CD4-positive, alpha-beta T cell treated with Interleukin-17A for 4 hours (primary cell): ENCODE data around the gene ENKUR.
"Not testable (repeated sequence)": the region's sequence is repeated elsewhere in the genome, so short reads cannot be mapped to it uniquely, and the experiment has no call there.

Source experiments
- DNase-seq: peaks from one replicate; pipeline ENCODE4 v3.0.0-alpha.2; 2020; ENCODE audit warnings: mixed read lengths

The ENKUR gene

DNA sequence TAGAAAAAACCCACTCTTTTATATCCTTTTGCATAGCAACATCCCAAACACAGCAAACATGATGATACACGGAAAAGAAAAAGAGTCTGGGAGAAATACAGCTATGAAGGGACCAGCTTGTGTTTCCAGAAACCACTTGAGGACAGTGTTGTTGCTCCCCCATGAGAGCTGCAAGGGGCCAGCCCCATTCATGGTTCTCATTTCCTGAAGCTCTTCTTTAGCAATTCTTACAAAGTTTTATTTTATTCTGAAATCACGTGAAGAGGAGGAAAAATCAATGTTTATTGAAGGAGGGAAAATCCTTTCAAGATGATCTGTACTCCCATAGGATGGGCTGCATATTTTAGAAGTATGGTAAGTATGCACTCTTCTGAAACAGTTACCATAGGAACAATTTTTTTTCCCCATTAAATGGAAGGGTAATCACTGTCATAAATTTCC, 46.1 kb downstream of the ENKUR start:
- no peak for DNase-seq

DNA sequence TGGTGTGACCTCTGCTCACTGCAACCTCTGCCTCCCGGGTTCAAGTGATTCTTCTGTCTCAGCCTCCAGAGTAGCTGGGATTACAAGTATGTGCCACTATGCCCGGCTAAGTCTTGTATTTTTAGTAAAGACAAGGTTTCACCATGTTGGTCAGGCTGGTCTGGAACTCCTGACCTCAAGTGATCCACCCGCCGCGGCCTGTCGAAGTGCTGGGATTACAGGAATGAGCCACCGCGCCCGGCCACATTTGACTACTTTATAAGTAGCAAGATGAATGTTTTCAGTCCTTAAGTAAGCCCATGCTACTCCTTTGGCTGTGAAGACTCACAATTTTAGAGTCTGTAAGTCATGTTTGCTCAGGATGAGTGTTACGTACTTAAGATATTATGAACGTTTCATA, 47.0 kb downstream of the ENKUR start:
- not testable (repeated sequence) for DNase-seq

DNA sequence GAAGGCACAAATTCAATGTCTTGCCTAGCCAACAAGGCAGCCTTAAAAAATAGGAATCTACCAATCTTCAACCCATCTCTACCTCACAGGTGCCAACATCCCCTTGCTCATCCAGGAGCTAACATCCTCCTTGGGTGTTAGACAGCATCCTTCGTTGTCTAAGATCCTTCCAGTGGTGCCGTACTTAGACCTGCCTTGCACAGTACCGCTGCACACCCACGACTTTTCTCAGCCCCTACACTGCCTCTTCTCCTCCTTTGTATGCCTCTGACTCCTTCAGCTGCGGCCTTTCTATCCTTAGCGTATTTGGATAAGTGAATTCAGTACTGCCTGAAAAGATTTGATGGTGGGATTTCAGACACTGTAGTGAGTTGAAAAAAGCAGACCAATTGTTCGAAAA, 47.6 kb downstream of the ENKUR start:
- no peak for DNase-seq

DNA sequence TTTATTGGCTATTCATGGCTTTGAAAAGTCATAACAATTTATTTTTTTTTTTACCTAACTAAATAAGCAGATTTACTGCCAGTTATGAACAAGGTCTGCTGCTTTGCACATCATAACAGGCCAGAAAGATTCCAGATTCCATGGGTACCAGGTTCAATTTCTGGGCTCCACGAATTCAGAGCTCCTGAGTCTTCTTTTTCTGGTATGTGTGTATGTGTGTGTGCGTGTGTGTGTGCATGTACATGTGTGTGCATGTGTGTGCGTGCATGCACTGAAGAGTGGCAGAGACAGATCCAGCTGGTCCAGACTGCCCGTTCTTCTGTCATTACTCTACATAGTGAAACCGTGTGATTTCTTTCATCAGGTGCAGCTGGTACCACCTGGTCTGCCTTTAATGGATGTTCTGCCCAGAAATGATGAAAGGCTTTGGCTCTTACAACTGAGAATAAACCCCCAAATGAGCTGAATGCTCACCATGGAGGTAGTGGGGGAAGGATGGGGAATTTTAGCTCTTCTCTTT, 48.9 kb downstream of the ENKUR start:
- no peak for DNase-seq

DNA sequence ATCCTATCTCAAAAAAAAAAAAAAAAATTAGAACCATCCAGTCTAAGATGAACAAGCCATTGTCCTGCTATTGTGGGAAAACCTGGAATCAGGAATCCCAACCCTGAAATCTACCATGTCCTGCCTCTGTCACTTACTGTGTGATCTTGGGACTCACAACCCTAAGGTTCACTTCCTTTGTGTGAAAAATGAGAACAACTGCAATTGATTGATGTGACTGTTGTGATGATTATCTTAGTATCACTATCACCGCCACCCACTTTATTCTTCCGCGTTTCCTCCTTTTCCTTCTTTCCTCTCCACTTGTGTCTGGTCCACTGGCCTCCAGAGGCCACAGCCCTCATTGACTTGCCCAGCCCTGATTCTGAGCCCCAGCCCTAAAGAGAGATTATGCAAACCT, 50.9 kb downstream of the ENKUR start:
- DNase-seq, result no peak

DNA sequence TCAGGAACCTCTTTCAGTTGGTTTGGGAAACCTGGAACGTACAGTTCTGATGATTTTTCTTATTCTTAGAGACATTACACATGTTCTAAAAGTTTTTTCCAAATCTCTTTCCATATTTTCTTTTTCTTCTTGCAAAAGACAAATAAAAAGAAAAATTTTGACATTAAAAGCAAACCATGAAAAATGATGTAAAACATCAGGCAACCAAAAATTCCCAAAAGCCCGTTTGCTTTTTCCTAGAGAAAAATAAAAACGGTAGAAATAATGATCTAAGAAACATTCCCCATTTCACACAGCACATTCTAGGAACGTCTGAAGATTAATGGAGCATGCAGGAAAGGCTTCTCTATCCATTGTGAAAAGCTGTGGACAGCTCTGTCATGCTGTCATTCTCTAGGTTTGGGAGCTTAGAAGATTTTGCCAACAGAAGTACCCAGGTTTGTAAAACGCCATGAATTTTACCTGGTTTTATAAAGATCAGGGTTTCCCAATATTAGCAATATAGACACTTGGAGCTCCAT, 52.4 kb downstream of the ENKUR start:
- no peak for DNase-seq

DNA sequence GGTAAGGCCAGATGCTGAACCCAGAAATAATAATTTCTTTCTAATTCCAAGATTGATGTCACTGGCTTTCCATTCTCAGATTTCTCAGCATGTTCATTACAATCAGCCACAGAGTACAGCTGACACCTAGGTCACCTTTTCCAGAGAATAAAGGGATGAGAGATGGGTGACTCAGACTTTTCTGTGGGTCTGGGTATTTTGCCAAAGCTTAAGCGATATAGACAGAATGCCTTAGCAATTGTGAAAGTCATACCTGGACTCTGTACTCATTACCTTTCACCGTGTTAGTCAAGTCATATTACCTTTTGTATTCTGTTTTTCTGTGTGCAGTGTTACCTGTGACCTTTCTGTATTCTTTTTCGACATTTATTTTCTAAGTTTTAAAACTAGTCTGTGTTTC, 53.0 kb downstream of the ENKUR start:
- no peak for DNase-seq

DNA sequence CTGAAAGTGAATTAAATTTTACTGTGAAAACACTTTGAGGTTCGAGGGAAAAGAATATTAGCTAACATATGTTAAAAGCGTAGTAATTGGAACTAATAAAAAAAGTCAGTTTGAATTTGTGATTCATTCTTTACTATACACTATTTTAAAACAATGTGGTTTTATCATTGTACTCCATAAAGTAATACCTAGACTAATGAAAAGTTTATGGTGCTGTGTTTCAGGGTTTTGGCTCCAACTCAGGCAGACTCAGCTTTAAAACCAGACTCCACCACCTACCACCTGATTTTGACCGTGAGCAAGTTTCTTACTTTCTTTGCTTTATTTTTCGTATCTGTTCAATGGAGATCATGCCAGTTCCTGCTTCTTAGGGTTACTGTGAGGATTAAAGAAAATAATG, 54.4 kb downstream of the ENKUR start:
- DNase-seq, result no peak

DNA sequence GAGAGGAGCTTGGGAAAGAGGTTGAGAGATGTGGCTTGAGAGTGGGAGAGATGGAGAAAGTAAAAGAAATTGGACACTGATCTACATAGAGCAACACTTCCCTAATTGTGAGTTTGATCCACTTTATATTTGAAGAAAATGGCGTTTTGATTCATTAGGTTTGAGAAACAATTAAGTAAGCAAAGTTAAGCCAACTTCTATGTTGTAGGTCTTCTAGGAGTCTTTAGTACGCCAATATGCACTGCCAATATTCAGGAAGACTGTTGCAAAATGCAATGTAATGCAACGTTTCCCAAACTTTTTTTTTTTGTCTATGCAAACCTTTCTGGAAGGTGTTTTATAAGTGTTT, 56.6 kb downstream of the ENKUR start:
- DNase-seq, result no peak

DNA sequence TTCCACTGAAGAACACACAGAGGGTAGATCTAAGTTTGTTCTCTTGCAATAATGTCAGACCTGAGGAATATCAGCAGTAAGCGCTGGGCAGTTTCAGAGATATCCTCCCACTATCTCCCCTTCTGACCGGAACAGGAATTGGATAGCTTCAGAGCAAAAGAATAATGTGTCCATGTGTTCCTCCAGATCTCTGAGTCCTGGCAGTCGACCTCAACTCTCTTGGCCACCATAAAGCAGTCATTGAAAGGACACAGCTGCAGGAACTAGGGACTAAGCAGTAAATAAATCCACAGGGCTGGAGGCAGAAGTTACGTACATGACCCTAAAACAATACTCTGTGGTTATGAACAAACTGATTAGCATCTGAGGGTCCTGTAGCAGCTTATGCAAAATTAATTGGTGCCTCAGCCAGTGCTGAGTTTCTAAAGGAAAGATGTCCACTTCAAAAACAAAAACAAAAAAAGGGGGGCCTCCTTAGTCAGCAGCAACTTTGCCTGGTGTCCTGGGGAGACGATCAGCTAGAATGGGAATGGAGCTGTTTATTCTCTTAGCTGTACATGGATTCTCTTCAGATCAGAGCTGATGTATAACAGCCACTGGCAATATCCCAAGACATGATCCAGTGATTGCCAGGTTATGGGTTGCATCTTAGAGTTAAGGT, 57.1 kb downstream of the ENKUR start:
- DNase-seq, result no peak

DNA sequence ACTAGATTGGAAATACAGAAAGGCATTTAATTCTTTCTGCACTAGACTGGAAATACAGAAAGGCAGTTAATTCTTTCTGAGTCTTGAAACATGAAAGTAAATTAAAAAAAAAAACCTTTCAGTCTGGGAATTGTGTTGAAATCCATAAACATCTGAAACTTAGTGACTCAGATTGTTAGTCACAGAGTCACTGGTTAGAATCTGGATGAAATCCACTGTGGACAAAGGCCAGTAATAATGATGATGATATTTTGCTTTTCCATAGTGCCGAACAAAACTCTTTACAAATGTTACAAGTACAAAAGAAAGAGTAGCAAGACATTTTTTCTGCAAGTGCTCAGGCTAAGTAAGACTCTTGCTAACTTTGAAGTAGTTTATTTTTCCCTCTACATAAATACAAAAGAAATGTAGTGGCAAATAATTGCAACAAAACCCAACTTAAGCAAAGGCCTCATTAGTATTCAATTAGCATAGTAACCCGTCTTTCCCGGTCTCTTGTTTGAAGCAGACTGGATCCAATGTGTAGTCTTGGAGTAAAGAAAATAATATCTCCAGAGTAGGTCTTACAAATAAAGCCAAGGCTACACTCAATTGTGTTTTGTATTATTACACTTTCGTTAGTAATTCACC, 57.8 kb downstream of the ENKUR start:
- DNase-seq, result no peak

DNA sequence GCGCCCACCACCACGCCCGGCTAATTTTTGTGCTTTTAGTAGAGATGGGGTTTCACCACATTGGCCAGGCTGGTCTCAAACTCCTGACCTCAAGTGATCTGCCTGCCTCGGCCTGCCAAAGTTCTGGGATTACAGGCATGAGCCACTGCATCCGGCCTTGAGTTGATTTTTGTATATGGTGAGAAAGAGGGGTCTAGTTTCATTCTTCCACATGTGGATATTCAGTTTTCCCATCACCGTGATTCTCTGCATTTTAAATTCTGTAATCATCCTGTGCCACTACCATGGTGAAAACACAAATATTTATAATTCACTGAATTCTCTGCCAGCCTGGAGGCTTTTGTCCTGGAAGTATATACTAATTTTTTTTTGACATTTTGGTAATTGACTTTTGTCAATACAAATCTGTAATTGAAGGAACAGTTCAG, 58.3 kb downstream of the ENKUR start:
- DNase-seq, result not testable (repeated sequence)

DNA sequence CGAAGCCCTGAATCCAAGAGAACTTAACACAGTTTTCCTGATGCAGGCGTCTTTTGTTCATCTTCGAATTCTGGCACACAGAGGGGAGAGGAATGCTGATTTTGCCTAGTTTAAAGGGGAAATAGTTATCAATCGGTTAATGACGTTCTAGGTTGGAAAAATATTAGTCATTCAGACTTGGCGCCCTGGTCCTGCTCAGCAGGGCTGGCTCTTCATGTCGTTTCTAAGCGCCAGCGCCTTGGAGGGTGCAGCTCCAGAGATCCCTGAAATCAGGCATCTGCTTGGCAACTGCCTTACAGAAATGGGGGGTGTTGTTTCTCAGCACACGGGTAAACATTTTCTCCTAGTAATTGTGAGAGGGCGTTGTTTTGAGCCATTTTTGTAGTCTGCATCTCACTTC, 62.3 kb downstream of the ENKUR start:
- no peak for DNase-seq

DNA sequence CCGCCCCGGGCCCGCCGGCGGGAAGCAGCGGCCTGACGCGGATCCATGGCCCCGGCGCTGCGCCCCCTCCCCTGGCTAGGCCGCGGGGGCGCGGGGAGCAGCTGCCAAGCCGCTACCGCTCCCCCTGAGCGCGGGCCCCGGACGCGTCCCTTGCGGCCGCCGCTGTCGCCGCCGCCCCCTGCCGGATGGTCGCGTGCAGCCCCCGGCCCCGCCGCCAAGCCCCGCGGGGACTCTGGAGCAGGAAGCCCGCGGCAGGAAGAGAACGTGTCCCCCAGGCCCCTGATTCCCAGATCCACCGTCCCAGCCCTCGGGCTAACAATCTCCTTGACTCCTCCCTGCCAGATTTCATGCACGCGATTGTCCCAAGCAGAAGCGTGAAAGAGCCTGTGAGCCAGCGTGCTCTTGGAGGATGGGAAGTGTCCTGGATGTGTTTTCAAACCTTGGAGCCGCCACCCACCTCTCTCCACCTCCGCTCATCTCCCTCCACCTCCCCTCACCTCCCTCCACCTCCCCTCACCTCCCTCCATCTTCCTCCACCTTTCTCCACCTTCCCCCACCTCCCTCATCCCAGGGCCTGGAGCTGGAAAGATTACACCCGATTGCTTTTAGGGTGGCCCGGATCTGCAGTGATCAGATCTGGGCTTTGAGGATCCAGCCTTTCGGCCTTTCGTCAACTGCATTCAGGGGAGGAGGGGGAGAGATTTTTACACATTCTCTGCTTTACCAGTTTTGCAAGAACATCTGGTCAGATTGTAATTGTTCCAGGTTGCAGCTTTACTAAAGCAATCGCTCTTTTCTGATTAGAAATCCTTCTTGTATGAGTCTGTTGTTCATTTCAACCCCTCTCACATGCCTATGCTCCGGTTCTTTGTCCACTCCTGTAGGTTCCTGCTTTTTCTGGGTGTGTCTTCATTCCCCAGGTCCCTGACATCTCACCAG, 63.0 kb downstream of the ENKUR start:
- DNase-seq, result peak; percentile 79

DNA sequence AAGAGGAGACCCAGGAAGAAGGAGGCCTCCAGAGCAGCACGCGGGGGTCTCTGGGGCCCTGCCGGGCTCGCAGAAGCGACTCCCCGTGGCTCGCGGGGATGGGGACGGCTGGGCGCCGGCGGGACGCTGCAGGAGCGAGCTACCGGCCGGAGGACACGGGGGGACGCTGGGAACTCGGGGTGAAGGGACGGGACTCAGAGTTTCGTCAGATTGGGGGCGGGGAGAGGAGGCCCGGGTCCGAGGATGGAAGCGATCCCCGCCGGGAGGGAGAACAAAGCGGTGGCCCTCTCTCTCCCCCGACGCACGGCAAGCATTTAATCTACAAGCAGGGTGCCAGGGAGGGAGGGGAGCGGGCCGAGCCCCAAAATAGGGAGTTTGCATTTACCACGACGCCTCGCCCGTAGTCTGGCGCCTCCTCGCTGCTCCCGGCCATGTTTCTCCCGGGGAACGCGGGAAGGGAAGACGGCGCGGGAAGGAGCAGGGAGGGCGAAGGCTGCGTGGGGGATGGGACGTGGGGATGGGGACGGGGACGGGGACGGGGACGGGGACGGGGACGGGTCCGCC, 63.7 kb downstream of the ENKUR start, which contains the start of gene PRTFDC1:
Gene PRTFDC1 (minus strand): TSS at position 464 of the 564 bp plus-strand sequence. CDS start 31 bp downstream, at position 433.
- peak; percentile 58 for DNase-seq

DNA sequence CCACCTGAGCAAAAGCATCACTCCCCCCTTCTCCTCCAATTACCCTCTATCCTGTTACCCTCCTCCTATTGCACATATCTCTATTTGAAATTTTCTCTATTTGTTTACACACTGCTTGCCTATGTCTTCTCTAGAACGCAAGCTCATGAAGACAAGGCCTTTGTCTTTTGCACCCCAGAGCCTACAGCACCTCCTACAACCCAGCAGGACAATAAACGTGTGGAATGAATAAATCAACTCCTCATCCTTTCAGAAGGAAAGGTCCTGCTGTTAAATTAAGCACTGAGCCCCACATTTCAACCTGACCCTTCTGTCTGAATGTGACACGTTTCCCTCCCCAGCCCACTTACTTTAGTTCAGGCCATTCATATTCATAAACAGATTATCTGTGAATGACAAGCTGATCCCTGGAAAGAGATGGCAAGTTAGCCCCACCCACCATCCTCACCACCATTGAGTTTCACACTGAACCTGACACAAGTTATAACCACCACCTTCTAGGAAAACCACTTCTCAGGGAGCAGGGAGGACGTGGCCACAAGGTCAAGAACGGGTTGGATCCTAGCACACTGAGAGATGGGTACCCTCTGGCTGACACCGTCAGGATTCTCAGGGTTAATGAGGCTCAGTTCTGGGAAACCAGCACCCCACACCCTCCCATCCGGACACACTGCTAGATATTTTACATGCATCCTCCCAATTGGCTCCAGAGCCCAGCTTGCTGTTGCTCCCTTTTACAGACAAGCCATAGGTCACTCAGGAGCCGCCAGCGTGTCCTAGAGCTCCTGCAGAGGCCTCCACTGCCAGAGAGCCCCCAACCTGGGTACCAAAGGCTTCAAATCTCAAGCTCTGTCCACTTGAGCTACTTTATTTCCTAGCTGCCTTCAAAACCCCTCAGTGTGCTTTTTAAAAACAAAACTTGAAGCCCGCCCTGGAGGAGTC, 64.5 kb downstream of the ENKUR start:
- DNase-seq, result peak; percentile 23

DNA sequence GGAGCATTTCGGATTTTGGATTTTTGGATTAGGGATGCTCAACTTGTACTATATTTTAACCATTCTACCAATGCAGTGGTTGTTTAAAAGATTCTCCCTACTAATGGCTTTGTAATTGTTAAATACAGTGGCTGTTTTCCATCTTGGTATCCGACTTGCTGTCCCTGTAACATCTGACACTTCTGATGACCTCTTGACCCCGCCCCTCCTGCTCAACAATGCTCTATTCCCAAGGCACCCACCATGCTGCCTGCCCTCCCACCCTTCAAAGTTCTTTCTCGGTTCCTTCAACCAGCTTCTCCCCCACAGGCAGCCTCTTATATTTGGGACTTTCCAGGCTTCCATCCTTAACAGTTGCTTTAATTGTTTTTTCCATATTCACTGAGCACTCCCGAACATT, 65.5 kb downstream of the ENKUR start:
- no peak for DNase-seq

DNA sequence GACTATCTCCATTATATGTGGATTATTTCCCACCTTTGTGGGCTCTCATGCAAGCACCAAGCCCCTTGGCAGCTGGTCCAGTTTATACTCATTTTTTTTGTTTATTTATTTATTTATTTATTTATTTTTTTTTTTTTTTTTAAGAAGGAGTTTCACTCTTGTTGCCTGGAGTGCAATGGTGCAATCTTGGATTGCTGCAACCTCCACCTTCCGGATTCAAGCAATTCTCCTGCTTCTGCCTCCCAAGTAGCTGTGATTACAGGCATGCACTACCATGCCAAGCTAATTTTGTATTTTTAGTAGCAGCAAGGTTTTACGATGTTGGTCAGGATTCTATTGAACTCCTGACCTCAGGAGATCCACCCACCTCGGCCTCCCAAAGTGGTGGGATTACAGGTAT, 66.3 kb downstream of the ENKUR start:
- no peak for DNase-seq

DNA sequence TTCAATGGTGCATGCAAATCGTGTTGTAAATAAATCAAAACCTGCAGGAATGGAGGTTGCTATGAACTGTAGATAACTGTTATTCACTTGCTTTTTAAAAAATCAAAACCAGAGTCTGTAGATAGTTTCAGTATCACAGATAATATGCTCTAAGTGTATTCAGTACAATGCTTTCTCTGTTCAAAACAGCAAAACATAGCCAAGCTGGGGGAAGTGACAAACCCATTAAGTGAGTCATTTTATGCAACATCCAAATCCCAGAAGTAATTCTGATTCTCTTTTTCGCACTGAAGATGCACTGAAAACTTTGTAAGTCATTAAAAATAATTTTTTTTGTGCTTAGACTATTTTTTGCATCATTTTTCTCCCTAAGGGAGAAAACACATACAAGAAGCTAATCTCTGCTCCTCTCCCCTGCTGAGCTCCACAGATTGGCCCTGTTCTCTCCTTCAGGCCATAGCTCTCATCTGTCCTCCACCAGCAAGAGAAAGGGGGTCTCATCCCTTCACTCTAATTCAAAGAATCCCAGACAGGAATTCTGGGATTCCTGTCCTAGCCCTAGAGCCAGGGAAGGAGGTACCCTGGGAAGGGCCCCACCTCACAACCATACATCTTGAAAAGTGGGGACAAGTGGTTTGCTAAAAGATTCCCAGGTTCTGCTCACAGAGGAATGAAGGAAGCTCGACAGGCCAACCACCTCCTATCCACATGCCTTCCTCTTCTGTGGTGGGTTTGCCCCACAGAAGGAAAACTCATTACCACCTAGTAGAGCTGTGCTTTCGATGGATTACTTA, 68.5 kb downstream of the ENKUR start:
- DNase-seq, result no peak

DNA sequence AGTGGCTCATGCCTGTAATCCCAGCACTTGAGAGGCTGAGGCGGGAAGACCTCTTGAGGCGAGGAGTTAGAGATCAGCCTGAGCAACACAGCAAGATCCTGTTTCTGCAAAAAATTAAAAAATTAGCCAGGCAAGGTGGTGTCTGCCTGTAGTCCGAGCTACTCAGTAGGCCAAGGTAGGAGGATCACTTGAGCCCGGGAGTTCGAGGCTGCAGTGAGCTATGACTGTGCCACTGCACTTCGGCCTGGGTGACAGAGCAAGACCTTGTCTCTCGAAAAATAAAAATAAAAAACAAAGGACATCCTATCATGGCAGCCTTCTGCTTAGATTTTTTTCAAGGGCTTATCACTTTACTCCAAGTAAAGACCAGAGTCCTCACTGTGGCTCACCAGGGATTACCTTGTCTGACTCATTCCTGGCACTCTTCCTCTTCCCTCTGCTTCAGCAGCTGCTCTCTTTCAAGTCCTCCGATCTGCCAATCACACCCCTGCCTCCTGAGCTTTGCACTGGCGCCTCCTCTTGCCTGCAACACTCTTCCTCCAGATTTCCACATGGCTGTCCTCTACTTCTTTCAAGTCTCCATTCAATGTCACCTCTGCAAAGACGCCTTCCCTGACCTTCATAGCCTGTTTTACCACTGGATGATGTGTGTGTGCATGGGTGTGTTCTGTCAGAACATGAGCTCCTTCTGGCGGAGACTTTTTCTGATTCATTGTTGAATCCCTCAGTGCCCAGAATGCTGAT, 71.3 kb downstream of the ENKUR start:
- peak; percentile 10 for DNase-seq
